Parathyroid adenoma (tissue), 2 donors: ENCODE results near the gene NEDD4.

Experiments used
- H2AFZ ChIP-seq: fragments of 300-600 bp; sonication (generic); one replicate; pipeline ENCODE4 v1.7.0; 2017; ENCODE audit warnings: antibody characterized with exemption, mild to moderate bottlenecking
- H3K27ac ChIP-seq: fragments of 300-600 bp; sonication (generic); one replicate; pipeline ENCODE4 v1.7.0; 2017
- H3K27me3 ChIP-seq: fragments of 300-600 bp; sonication (generic); one replicate; pipeline ENCODE4 v1.7.0; 2017; ENCODE audit warnings: low read length; ENCODE audit not compliant: control insufficient read depth, insufficient read depth
- H3K36me3 ChIP-seq: fragments of 300-600 bp; sonication (generic); one replicate; pipeline ENCODE4 v1.7.0; 2017; ENCODE audit warnings: low read length; ENCODE audit not compliant: control insufficient read depth, insufficient read depth
- H3K4me1 ChIP-seq: fragments of 300-600 bp; sonication (generic); one replicate; pipeline ENCODE4 v1.7.0; 2017; ENCODE audit warnings: control low read depth
- H3K4me2 ChIP-seq: fragments of 300-600 bp; sonication (generic); one replicate; pipeline ENCODE4 v1.7.0; 2017; ENCODE audit warnings: low read length
- H3K4me3 ChIP-seq: fragments of 300-600 bp; sonication (generic); one replicate; pipeline ENCODE4 v1.7.0; 2017; ENCODE audit warnings: low read depth, low read length
- H3K79me2 ChIP-seq: fragments of 300-600 bp; sonication (generic); one replicate; pipeline ENCODE4 v1.7.0; 2017; ENCODE audit warnings: control low read depth
- H3K9ac ChIP-seq: fragments of 300-600 bp; sonication (generic); one replicate; pipeline ENCODE4 v1.7.0; 2017; ENCODE audit warnings: mild to moderate bottlenecking
- H3K9me3 ChIP-seq: fragments of 300-600 bp; sonication (generic); one replicate; pipeline ENCODE4 v1.7.0; 2017; ENCODE audit warnings: low read length; ENCODE audit not compliant: control insufficient read depth
- CTCF ChIP-seq: fragments of 300-600 bp; sonication (generic); IDR thresholded peaks from one replicate; pipeline ENCODE4 v1.7.0; 2017; ENCODE audit warnings: antibody characterized with exemption, mild to moderate bottlenecking
- donor health status: primary hyperparathyroidism.

The NEDD4 gene

DNA sequence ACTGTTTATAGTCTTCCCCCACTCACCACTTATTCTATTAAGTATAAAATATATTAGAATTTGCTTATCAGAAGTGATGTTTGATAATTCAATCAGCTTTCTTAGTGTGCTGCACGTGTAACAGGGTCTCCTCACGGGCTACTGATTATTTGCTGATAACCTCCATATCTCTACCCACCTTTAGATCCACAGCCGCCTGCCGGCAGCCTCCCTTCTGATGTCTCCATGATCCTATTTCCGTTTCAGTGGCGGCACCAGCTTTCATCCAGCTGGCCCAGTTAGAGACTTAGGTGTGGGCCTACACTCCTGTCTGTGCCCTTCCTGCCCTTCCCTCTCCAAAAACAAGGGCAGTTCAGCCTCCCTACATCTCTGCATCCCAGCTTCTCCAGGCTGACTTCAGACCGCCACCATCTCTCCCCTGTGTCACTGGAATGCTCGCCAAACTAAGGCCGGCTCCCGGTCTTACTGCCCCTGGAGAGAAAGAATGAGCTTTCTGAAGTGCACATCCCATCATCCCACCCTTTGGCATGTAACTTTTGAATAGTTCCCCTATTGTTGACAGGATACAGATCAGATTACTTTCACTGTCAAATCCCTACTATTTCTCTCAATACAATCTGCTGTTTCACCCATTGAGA is 173.9 kb downstream of the NEDD4 start:
- TF ChIP-seq CTCF = no peak
- H3K79me2 ChIP-seq = no peaks in the 10 kb centered on the region
- no peaks in the 10 kb centered on the region for H3K36me3 ChIP-seq
- H2AFZ ChIP-seq = peak overlapping the region; percentile 53
- H3K4me3 ChIP-seq = no peak overlapping the region
- no peaks in the 10 kb centered on the region for H3K9me3 ChIP-seq
- H3K4me1 ChIP-seq = peaks cover 7% of the 10 kb centered on the region
- no peak overlapping the region for H3K27ac ChIP-seq
- no peaks in the 10 kb centered on the region for H3K27me3 ChIP-seq
- H3K9ac ChIP-seq = no peak overlapping the region
- H3K4me2 ChIP-seq = no peak overlapping the region

DNA sequence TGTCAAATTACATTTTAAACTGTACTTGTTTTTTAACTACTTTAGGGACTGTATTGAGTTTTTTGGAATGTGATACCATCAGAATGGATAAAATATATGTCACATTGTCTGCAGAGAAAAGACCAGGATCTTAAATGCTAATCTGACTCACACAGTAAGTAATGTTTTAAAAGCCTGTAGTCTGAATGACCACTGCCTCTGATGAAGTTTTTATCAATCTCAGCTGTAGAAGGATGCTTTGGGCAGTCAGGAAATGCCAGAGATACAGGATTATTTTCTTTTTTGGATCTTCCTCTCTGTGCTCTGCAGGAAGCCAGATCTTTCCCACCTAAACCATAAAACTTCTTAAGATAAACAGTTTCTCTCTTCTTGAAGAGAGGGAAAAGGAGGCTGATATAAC is 177.4 kb downstream of the NEDD4 start:
- no peaks in the 10 kb centered on the region for H3K27me3 ChIP-seq
- TF ChIP-seq CTCF = no peak
- H3K4me1 ChIP-seq = peaks cover 7% of the 10 kb centered on the region
- no peak overlapping the region for H3K4me3 ChIP-seq
- no peaks in the 10 kb centered on the region for H3K36me3 ChIP-seq
- H3K4me2 ChIP-seq = no peak overlapping the region
- H3K9me3 ChIP-seq = no peaks in the 10 kb centered on the region
- H3K79me2 ChIP-seq = no peaks in the 10 kb centered on the region
- H3K9ac ChIP-seq = no peak overlapping the region
- H3K27ac ChIP-seq = no peak overlapping the region
- no peak overlapping the region for H2AFZ ChIP-seq

DNA sequence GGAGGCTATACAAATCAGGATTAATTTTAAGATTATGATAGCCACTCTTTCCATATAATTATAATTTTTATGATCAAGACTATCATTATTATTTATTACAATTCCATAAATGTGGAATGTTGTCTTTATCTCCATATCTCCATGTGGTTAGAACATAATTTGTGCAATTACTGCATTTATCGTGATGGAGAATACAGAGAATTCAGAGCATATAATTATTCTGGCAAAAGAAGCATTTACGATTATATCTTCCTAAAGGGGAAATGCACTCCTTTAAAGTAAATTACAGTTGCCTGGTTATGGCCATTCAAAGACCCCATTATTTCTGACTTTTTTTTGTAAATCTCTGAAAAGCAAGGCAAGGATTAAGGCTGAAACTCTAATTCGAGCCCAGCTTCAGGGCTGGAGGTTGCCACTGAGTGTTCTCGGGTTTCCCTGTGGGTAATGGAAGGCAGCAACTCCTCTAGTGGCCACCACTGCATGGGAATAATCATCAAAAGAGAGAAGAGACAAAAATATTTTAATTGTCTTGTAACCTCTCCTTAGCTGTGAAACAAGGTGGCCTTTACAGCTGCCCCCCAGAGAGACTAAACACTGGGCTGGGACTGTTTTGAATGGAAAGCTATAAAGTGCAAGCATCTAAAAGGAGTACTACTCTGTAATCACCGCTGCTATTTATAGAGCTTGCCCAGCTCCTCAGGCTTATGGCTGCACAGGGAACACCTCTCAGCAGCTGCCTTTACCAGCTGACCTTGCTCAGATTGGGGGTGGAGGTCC is 190.6 kb downstream of the NEDD4 start:
- no peaks in the 10 kb centered on the region for H3K9me3 ChIP-seq
- H3K27me3 ChIP-seq = no peaks in the 10 kb centered on the region
- no peak overlapping the region for H3K4me3 ChIP-seq
- no peaks in the 10 kb centered on the region for H3K36me3 ChIP-seq
- no peak overlapping the region for H3K27ac ChIP-seq
- peaks cover 7% of the 10 kb centered on the region for H3K4me1 ChIP-seq
- H3K4me2 ChIP-seq = no peak overlapping the region
- TF ChIP-seq CTCF = no peak
- no peak overlapping the region for H3K9ac ChIP-seq
- peak overlapping the region; percentile 46 for H2AFZ ChIP-seq
- H3K79me2 ChIP-seq = no peaks in the 10 kb centered on the region

GRCh38 chr15:55800216-55800615 is 193.2 kb downstream of the NEDD4 start:
- Histone ChIP-seq H3K4me1 (peaks cover 7% of the 10 kb centered on the region), H3K79me2 (no peaks in the 10 kb centered on the region), H3K27ac (no peak overlapping the region), H3K27me3 (no peaks in the 10 kb centered on the region), H3K4me3 (no peak overlapping the region), H3K9me3 (no peaks in the 10 kb centered on the region), H3K36me3 (no peaks in the 10 kb centered on the region), H3K4me2 (no peak overlapping the region), H3K9ac (no peak overlapping the region), H2AFZ (peak overlapping the region; percentile 90)
- TF ChIP-seq CTCF = no peak
